GM23248 (cell line): ENCODE measurements around the gene CABS1. TPM values are rescaled to one million over a fixed set of nuclear protein-coding genes. Genes with fewer than 3 reads are reported as not detected.

Experiments used
- DNase-seq: peaks from one replicate; pipeline ENCODE4 v3.0.0-alpha.2; 2015
- H2AFZ ChIP-seq: fragments of 200-600 bp; sonication (generic); 2 replicates; pipeline ENCODE4 v1.6.1; 2016; ENCODE audit warnings: antibody characterized with exemption
- H3F3A ChIP-seq: fragments of 200-600 bp; sonication (generic); 2 replicates; pipeline ENCODE4 v1.6.1; 2016; ENCODE audit warnings: mild to moderate bottlenecking, antibody characterized with exemption, mixed run types; ENCODE audit not compliant: insufficient read depth
- H3K27ac ChIP-seq: fragments of 200-600 bp; sonication (generic); 2 replicates; pipeline ENCODE4 v1.5.1; 2016; ENCODE audit warnings: mild to moderate bottlenecking
- H3K27me3 ChIP-seq: fragments of 200-600 bp; sonication (generic); replicated peaks from 2 replicates; pipeline ENCODE4 v1.6.1; 2016; ENCODE audit warnings: mild to moderate bottlenecking; ENCODE audit not compliant: insufficient read depth
- H3K36me3 ChIP-seq: fragments of 200-600 bp; sonication (generic); 2 replicates; pipeline ENCODE4 v1.6.1; 2016; ENCODE audit warnings: low read depth, mild to moderate bottlenecking
- H3K4me1 ChIP-seq: fragments of 200-600 bp; sonication (generic); 2 replicates; pipeline ENCODE4 v1.6.1; 2016; ENCODE audit warnings: mild to moderate bottlenecking; ENCODE audit not compliant: insufficient read depth
- H3K4me2 ChIP-seq: fragments of 200-600 bp; sonication (generic); one replicate; pipeline ENCODE4 v1.6.1; 2016; ENCODE audit warnings: mild to moderate bottlenecking; ENCODE audit not compliant: unreplicated experiment
- H3K4me3 ChIP-seq: fragments of 200-600 bp; sonication (generic); 2 replicates; pipeline ENCODE4 v1.5.1; 2016; ENCODE audit warnings: mild to moderate bottlenecking
- H3K79me2 ChIP-seq: fragments of 200-600 bp; sonication (generic); 2 replicates; pipeline ENCODE4 v1.6.1; 2016; ENCODE audit warnings: mild to moderate bottlenecking; ENCODE audit not compliant: insufficient read depth
- H3K9ac ChIP-seq: fragments of 200-600 bp; sonication (generic); 2 replicates; pipeline ENCODE4 v1.6.1; 2016; ENCODE audit warnings: mild to moderate bottlenecking
- H3K9me2 ChIP-seq: fragments of 200-600 bp; sonication (generic); 2 replicates; pipeline ENCODE4 v1.6.1; 2016; ENCODE audit warnings: mixed run types, mild to moderate bottlenecking, moderate library complexity; ENCODE audit not compliant: insufficient read depth
- H3K9me3 ChIP-seq: fragments of 200-600 bp; sonication (generic); one replicate; pipeline ENCODE4 v1.6.1; 2017; ENCODE audit warnings: low read depth
- H4K20me1 ChIP-seq: fragments of 200-600 bp; sonication (generic); 2 replicates; pipeline ENCODE4 v1.6.0; 2016; ENCODE audit not compliant: insufficient read depth
- EZH2 ChIP-seq: fragments of 200-600 bp; sonication (generic); IDR thresholded peaks from 2 replicates; pipeline ENCODE4 v1.6.1; 2018; ENCODE audit warnings: antibody characterized with exemption, mild to moderate bottlenecking; ENCODE audit not compliant: insufficient read depth, poor library complexity, severe bottlenecking
- EZH2phosphoT487 ChIP-seq: fragments of 200-600 bp; sonication (generic); IDR thresholded peaks from 2 replicates; pipeline ENCODE4 v1.6.1; 2018; ENCODE audit warnings: antibody characterized with exemption, moderate library complexity, mild to moderate bottlenecking, low read depth; ENCODE audit not compliant: insufficient read depth
- WGBS, 2 experiments: methylation state at CpG; one replicate each; pipeline ENCODE4 v1.1.6; 2015 to 2017; ENCODE audit warnings: low lambda C conversion rate in 2 of 2, low coverage in 1 of 2; ENCODE audit errors: missing lambda C conversion rate in 2 of 2; 5-methylcytosine and 5-hydroxymethylcytosine counted together
- in situ Hi-C: fragments of 300-500 bp; cut with MboI; formaldehyde crosslinking; loops from 2 replicates; pipeline ENCODE4 v1.15.0; 2020
- polyA plus RNA-seq: library from polyadenylated mRNA; unstranded; fragments of >200 nt; fragmentation: Nextera tagmentation; extraction: Ambion mirVana; gene quantifications from 2 replicates; pipeline ENCODE4 v1.2.1, GENCODE V29; 2016
- total RNA-seq: library from RNA; depleted of rRNA; stranded (reverse); fragments of >200 nt; shearing (Covaris generic); gene quantifications from 2 replicates; pipeline ENCODE4 v1.2.3, GENCODE V29; 2014; rRNA removed

Gene CABS1
- total and polyA plus RNA-seq, 2 experiments from 2014 or later, result not detected

- H3K79me2 ChIP-seq, result no peaks in the 10 kb centered on the region
- no peaks in the 10 kb centered on the region for H3K9me2 ChIP-seq
- H4K20me1 ChIP-seq, result no peaks in the 10 kb centered on the region
- TF ChIP-seq EZH2phosphoT487 (no peak), EZH2 (no peak)
- H3K4me1 ChIP-seq, result no peaks in the 10 kb centered on the region
- DNase-seq, result no peak
- H3K4me2 ChIP-seq, result no peak overlapping the region
- H2AFZ ChIP-seq, result no peak overlapping the region
- no peak overlapping the region for H3K9ac ChIP-seq
- H3K4me3 ChIP-seq, result no peak overlapping the region
- no peaks in the 10 kb centered on the region for H3K9me3 ChIP-seq
- no peaks in the 10 kb centered on the region for H3K36me3 ChIP-seq
- in situ Hi-C loops, result no loop called here
- 43 to 63% methylated on average over 1 of the region's 1 CpG for WGBS, 2 experiments
- no peaks in the 10 kb centered on the region for H3K27me3 ChIP-seq
- H3F3A ChIP-seq, result no peaks in the 10 kb centered on the region
- H3K27ac ChIP-seq, result no peak overlapping the region
These were observed 33.0 kb downstream of the CABS1 start for GRCh38 chr4:70367813-70368212.

- WGBS, 2 experiments, result 23 to 28% methylated on average over 4 of the region's 4 CpGs
These were observed 37.2 kb downstream of the CABS1 start for GRCh38 chr4:70371987-70372386.

GRCh38 chr4:70372760-70373159 is 38.0 kb downstream of the CABS1 start:
- 8 to 11% methylated on average over 3 of the region's 3 CpGs for WGBS, 2 experiments
- no peaks in the 10 kb centered on the region for H3K9me2 ChIP-seq
- no peaks in the 10 kb centered on the region for H3K27me3 ChIP-seq
- no peaks in the 10 kb centered on the region for H3F3A ChIP-seq
- in situ Hi-C loops, result no loop called here
- no peak overlapping the region for H3K27ac ChIP-seq
- H3K9ac ChIP-seq, result no peak overlapping the region
- H3K4me1 ChIP-seq, result no peaks in the 10 kb centered on the region
- TF ChIP-seq EZH2phosphoT487 (no peak), EZH2 (no peak)
- no peaks in the 10 kb centered on the region for H3K36me3 ChIP-seq
- no peaks in the 10 kb centered on the region for H3K9me3 ChIP-seq
- no peaks in the 10 kb centered on the region for H4K20me1 ChIP-seq
- H3K79me2 ChIP-seq, result no peaks in the 10 kb centered on the region
- H2AFZ ChIP-seq, result no peak overlapping the region
- no peak overlapping the region for H3K4me3 ChIP-seq
- DNase-seq, result no peak
- H3K4me2 ChIP-seq, result no peak overlapping the region

More at GRCh38 chr4:70371987-70372386, 37.2 kb downstream of the CABS1 start:
- H3K4me3 ChIP-seq, result no peak overlapping the region
- H3K4me1 ChIP-seq, result no peaks in the 10 kb centered on the region
- H2AFZ ChIP-seq, result no peak overlapping the region
- DNase-seq, result no peak
- H3K9me2 ChIP-seq, result no peaks in the 10 kb centered on the region
- no peak overlapping the region for H3K27ac ChIP-seq
- TF ChIP-seq EZH2 (no peak), EZH2phosphoT487 (no peak)
- H3K9me3 ChIP-seq, result no peaks in the 10 kb centered on the region
- H3F3A ChIP-seq, result no peaks in the 10 kb centered on the region
- no peaks in the 10 kb centered on the region for H3K27me3 ChIP-seq
- H4K20me1 ChIP-seq, result no peaks in the 10 kb centered on the region
- H3K79me2 ChIP-seq, result no peaks in the 10 kb centered on the region
- no peaks in the 10 kb centered on the region for H3K36me3 ChIP-seq
- H3K4me2 ChIP-seq, result no peak overlapping the region
- in situ Hi-C loops, result no loop called here
- H3K9ac ChIP-seq, result no peak overlapping the region

- Histone ChIP-seq H4K20me1 (no peaks in the 10 kb centered on the region), H3K9ac (no peak overlapping the region), H3K4me2 (no peak overlapping the region), H3K27me3 (no peaks in the 10 kb centered on the region), H2AFZ (no peak overlapping the region), H3K79me2 (no peaks in the 10 kb centered on the region), H3F3A (no peaks in the 10 kb centered on the region), H3K4me1 (no peaks in the 10 kb centered on the region), H3K36me3 (no peaks in the 10 kb centered on the region), H3K27ac (no peak overlapping the region), H3K9me2 (no peaks in the 10 kb centered on the region), H3K9me3 (no peaks in the 10 kb centered on the region), H3K4me3 (no peak overlapping the region)
- TF ChIP-seq EZH2phosphoT487, result no peak
- no peak for TF ChIP-seq EZH2
- in situ Hi-C loops, result no loop called here
- DNase-seq, result no peak
- WGBS, 2 experiments, result 25 to 32% methylated on average over 3 of the region's 3 CpGs
These were observed 45.8 kb downstream of the CABS1 start for GRCh38 chr4:70380578-70380977.

DNA sequence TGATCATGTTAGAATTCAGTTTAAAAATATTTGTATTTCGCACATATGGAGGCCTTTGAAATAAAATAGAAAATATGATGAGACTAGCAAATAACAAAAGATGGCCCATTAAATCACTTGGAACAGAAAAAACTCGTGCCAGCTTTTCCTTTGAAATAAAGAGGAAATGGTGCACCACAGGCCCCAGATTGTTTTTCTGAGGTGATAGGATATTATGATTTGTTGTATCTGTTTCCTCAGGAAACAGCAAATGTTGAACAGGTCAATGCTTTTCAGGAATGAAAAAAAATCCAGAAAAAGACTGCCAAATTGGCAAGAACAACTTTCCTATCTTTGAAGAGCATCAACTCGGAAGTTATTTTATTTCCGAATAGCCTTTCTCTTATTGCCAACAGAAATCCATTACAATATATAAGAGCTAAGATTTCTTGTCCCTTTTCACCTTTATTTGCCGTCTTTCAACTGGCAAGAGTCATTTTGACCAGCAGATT is 48.0 kb downstream of the CABS1 start, which contains the start of gene SMR3B:
SMR3B (plus strand) TSS at position 441 of the 491 bp plus-strand sequence. CDS start 1,380 bp downstream, outside the sequence.
- TF ChIP-seq EZH2phosphoT487, result no peak
- no peak for TF ChIP-seq EZH2
- no peak for DNase-seq
- no peak within 1 kb of the TSS for H3K4me3 ChIP-seq
- no peaks in the 10 kb centered on the region for H3K9me2 ChIP-seq
- no peaks in the 10 kb centered on the region for H3K4me1 ChIP-seq
- H3K27me3 ChIP-seq, result no peaks in the 10 kb centered on the region
- no peaks in the 10 kb centered on the region for H3K36me3 ChIP-seq
- in situ Hi-C loops, result no loop called here
- no peak within 1 kb of the TSS for H3K4me2 ChIP-seq
- H2AFZ ChIP-seq, result no peak within 1 kb of the TSS
- WGBS, 2 experiments, result 12% methylated on average over 5 of the region's 5 CpGs
- no peak within 1 kb of the TSS for H3K9ac ChIP-seq
- no peaks in the 10 kb centered on the region for H3K9me3 ChIP-seq
- no peaks in the 10 kb centered on the region for H3F3A ChIP-seq
- no peaks in the 10 kb centered on the region for H3K79me2 ChIP-seq
- no peaks in the 10 kb centered on the region for H4K20me1 ChIP-seq
- no peak within 1 kb of the TSS for H3K27ac ChIP-seq

Other genes starting within 250 kb of the CABS1 start
- gene PRR27, start 180.7 kb upstream of the CABS1 start, total RNA-seq, result not detected in 2 replicates
- gene PRR27, start 180.7 kb upstream of the CABS1 start, polyA plus RNA-seq, result not detected in 2 replicates
- not detected in 2 replicates for gene ODAM, start 139.3 kb upstream of the CABS1 start, total RNA-seq
- gene ODAM, start 139.3 kb upstream of the CABS1 start, polyA plus RNA-seq, result not detected in 2 replicates
- gene FDCSP, start 108.9 kb upstream of the CABS1 start, total RNA-seq, result not detected in 2 replicates
- not detected in 2 replicates for gene FDCSP, start 108.9 kb upstream of the CABS1 start, polyA plus RNA-seq
- not detected in 2 replicates for gene CSN3, start 92.4 kb upstream of the CABS1 start, total RNA-seq
- gene CSN3, start 92.4 kb upstream of the CABS1 start, polyA plus RNA-seq, result not detected in 2 replicates
- gene SMR3A, start 25.8 kb downstream of the CABS1 start, total RNA-seq, result not detected in 2 replicates
- not detected in 2 replicates for gene SMR3A, start 25.8 kb downstream of the CABS1 start, polyA plus RNA-seq
- not detected in 2 replicates for gene SMR3B, start 48.1 kb downstream of the CABS1 start, total RNA-seq
- gene SMR3B, start 48.1 kb downstream of the CABS1 start, polyA plus RNA-seq, result not detected in 2 replicates
- gene OPRPN, start 63.0 kb downstream of the CABS1 start, total RNA-seq, result not detected in 2 replicates
- not detected in 2 replicates for gene OPRPN, start 63.0 kb downstream of the CABS1 start, polyA plus RNA-seq
- not detected in 2 replicates for gene MUC7, start 137.2 kb downstream of the CABS1 start, total RNA-seq
- not detected in 2 replicates for gene MUC7, start 137.2 kb downstream of the CABS1 start, polyA plus RNA-seq
- gene AMTN, start 183.6 kb downstream of the CABS1 start, total RNA-seq, result not detected in 2 replicates
- gene AMTN, start 183.6 kb downstream of the CABS1 start, polyA plus RNA-seq, result not detected in 2 replicates